ENCODE data around the gene ZSCAN20.

GRCh38 chr1:33532250-33532649, 59.8 kb downstream of the ZSCAN20 start:
- no peak for TF ChIP-seq CTCF (IDR thresholded peaks at IDR 0.05; ENCODE audit: low read depth, low read length, poor library complexity, severe bottlenecking)
- no peak for TF ChIP-seq EZH2phosphoT487 (IDR thresholded peaks at IDR 0.05; ENCODE audit: borderline replicate concordance, low read length)
